GM12872 (cell line): ENCODE measurements around the gene HTT-AS.

Experiments used
- TF ChIP-seq, protein P1 (sequence below): IDR thresholded peaks from 3 replicates; pipeline ENCODE4 v1.5.1; 2011; ENCODE audit warnings: low read depth, mild to moderate bottlenecking, low read length, moderate library complexity; ENCODE audit not compliant: insufficient read depth

The HTT-AS gene

DNA sequence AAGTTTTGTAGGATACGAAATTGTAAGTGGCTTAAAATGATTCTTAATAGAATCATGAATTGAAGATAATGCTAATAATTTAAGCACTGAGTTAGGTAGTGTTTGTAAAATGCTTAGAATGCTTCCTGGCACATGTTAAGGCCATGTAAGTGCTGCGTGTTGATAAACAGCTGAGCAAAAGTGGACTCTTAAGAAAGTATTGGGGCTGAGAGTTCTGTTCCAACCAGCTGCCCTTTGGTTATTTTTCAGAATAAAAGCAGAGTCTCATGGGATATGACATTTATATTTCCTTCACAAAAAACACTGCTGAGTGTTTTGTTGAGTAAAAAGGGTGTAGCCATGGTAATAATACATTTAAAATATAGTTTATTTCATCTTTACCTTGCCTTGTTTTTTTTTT is 42.6 kb upstream of the HTT-AS start:
- TF ChIP-seq, protein P1, sequence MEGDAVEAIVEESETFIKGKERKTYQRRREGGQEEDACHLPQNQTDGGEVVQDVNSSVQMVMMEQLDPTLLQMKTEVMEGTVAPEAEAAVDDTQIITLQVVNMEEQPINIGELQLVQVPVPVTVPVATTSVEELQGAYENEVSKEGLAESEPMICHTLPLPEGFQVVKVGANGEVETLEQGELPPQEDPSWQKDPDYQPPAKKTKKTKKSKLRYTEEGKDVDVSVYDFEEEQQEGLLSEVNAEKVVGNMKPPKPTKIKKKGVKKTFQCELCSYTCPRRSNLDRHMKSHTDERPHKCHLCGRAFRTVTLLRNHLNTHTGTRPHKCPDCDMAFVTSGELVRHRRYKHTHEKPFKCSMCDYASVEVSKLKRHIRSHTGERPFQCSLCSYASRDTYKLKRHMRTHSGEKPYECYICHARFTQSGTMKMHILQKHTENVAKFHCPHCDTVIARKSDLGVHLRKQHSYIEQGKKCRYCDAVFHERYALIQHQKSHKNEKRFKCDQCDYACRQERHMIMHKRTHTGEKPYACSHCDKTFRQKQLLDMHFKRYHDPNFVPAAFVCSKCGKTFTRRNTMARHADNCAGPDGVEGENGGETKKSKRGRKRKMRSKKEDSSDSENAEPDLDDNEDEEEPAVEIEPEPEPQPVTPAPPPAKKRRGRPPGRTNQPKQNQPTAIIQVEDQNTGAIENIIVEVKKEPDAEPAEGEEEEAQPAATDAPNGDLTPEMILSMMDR = no peak

- TF ChIP-seq, protein P1 = no peak
Observed at GRCh38 chr4:3115637-3116270, 41.4 kb upstream of the HTT-AS start.

- TF ChIP-seq, protein P1 = no peak
Observed at GRCh38 chr4:3114377-3114776, 40.0 kb upstream of the HTT-AS start.

- TF ChIP-seq, protein P1 = no peak
Observed at GRCh38 chr4:3112609-3113469, 38.5 kb upstream of the HTT-AS start.

- TF ChIP-seq, protein P1 = no peak
Observed at GRCh38 chr4:3112201-3112600, 37.9 kb upstream of the HTT-AS start.

DNA sequence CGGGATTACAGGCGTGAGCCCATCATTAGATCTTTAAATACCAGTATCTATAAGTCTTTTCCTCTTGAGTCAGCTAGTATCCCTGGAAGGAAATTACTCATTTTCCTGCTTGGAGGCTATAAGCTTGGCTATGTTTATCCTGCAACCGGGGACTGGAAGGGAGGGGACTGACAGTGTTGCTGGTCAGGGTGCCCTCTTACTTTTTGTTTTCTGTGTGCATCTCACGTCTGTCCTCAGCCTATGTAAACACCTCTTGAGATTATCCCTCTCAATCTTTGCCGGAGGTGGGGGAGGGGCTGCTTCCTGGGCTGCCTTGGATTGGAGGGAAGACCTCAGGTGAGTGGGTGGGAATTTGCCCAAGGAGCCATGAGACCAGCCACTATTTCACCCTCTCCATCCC is 37.1 kb upstream of the HTT-AS start:
- TF ChIP-seq, protein P1 = no peak

DNA sequence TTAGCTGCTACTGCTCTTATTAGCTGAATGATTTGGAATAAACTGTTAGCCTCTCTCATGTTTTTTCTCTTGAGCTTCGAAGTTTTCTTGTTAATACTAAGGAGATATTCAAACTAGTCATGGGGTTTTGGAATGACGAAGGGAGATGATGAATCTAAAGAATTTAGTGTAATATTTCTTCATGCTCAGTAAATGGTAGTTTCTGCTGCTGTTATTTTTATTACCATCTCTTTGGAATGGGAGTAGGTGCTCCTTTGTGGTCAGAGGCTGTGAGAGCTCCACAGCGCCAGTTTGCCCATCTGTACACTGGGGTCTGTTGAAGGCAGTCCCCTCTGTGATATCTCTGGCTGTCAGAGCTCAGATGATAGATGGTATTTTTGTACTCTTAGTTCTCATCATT is 33.9 kb upstream of the HTT-AS start:
- TF ChIP-seq, protein P1 = no peak
